ENCODE data around the gene ERP29.

DNA sequence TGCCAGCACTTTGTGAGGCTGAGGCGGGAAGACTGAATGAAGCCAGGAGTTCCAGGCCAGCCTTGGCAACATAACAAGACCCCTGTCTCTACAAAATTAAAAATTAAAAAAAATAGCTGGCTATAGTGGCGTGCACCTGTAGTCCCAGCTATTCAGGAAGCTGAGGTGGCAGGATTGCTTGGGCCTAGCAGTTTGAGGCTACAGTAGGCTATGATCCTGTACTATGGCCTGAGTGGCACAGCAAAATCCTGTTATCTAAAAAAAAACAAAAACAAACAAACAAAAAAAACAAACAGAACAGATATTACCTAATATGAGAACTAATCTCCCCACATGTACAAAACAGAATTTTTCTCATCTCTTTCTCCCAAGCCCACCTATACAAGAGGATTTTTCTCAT is 15.9 kb upstream of the ERP29 start:
- TF ChIP-seq, protein P1, sequence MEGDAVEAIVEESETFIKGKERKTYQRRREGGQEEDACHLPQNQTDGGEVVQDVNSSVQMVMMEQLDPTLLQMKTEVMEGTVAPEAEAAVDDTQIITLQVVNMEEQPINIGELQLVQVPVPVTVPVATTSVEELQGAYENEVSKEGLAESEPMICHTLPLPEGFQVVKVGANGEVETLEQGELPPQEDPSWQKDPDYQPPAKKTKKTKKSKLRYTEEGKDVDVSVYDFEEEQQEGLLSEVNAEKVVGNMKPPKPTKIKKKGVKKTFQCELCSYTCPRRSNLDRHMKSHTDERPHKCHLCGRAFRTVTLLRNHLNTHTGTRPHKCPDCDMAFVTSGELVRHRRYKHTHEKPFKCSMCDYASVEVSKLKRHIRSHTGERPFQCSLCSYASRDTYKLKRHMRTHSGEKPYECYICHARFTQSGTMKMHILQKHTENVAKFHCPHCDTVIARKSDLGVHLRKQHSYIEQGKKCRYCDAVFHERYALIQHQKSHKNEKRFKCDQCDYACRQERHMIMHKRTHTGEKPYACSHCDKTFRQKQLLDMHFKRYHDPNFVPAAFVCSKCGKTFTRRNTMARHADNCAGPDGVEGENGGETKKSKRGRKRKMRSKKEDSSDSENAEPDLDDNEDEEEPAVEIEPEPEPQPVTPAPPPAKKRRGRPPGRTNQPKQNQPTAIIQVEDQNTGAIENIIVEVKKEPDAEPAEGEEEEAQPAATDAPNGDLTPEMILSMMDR (IDR thresholded peaks at IDR 0.05): no peak
- TF ChIP-seq POLR2A (IDR thresholded peaks at IDR 0.05) (no peak), EP300 (IDR thresholded peaks at IDR 0.05) (no peak)

All from tibial nerve (tissue), 4 donors.